SU-DHL-6 (cell line): ENCODE data around the gene SDS.

Experiments used
- EZH2phosphoT487 ChIP-seq: fragments of 200-600 bp; sonication (generic), shearing (Covaris generic); conservative IDR thresholded peaks from 2 replicates; pipeline ENCODE4 v1.6.1; 2018; ENCODE audit warnings: mild to moderate bottlenecking, antibody characterized with exemption, low read length, moderate library complexity, mixed read lengths
- TF ChIP-seq, protein P1 (sequence below): fragments of 200-600 bp; sonication (generic); IDR thresholded peaks from one replicate; pipeline ENCODE4 v1.5.1; 2017; ENCODE audit warnings: antibody characterized with exemption, mild to moderate bottlenecking, low read length, moderate library complexity; ENCODE audit not compliant: insufficient read depth, poor library complexity, severe bottlenecking

GRCh38 chr12:113436586-113436985 is 32.9 kb upstream of the SDS start:
- TF ChIP-seq, protein P1, sequence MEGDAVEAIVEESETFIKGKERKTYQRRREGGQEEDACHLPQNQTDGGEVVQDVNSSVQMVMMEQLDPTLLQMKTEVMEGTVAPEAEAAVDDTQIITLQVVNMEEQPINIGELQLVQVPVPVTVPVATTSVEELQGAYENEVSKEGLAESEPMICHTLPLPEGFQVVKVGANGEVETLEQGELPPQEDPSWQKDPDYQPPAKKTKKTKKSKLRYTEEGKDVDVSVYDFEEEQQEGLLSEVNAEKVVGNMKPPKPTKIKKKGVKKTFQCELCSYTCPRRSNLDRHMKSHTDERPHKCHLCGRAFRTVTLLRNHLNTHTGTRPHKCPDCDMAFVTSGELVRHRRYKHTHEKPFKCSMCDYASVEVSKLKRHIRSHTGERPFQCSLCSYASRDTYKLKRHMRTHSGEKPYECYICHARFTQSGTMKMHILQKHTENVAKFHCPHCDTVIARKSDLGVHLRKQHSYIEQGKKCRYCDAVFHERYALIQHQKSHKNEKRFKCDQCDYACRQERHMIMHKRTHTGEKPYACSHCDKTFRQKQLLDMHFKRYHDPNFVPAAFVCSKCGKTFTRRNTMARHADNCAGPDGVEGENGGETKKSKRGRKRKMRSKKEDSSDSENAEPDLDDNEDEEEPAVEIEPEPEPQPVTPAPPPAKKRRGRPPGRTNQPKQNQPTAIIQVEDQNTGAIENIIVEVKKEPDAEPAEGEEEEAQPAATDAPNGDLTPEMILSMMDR, result no peak
- TF ChIP-seq EZH2phosphoT487, result no peak
